T1000 (cell line): ENCODE measurements around the gene GRHPR.
"Not testable (repeated sequence)": the region's sequence is repeated elsewhere in the genome, so short reads cannot be mapped to it uniquely, and the experiment has no call there.

Source experiments
- DNase-seq: peaks from one replicate; lab custom pipeline; 2025; ENCODE audit warnings: mixed read lengths; lab: John Stamatoyannopoulos, UW

The GRHPR gene

DNA sequence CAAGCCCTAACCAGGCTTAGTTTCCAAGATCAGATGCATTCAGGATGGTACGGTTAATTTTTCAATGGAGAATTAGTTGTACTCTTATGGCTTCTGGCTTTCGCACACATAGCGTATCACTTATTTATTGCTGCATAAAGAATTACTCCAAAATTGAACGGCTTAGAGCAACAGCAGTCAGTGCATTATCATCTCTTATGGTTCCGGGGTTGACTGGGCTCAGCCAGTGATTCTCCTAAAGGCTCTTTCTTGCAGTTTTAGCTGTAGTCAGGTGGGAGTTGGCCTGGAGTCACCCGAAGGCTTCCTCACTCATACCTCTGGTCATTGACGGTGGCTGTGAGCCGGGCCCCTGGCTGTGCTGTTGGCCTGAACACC, 595 bp upstream of the GRHPR start:
- DNase-seq = no peak

GRCh38 chr9:37423508-37423907, 1.0 kb downstream of the GRHPR start:
- DNase-seq = no peak

DNA sequence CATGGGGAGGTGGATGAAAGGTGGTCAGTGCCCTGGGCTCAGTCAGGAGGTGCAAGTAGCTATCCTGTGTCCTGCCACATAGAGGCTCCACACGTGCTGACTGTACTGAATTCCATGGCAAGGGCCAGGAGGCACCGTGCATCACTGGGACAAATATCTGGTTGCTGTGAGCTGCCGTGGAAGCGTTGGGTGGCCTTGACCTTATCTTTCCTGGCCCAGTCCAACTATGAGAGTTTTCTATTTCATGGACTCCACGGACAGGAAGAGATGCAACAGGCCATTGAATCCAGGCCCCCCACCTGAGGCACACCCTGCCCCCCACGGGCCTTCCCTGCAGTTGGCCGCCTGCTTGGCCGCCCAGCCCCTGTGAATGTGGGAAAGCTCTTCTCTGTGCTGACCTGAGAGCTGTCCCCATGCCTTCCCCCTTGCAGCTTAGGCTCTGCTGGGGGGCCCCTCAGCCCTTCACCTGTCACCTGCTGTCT, 1.7 kb downstream of the GRHPR start:
- no peak for DNase-seq

- DNase-seq = no peak
Measured at GRCh38 chr9:37424686-37425297, 2.3 kb downstream of the GRHPR start.

DNA sequence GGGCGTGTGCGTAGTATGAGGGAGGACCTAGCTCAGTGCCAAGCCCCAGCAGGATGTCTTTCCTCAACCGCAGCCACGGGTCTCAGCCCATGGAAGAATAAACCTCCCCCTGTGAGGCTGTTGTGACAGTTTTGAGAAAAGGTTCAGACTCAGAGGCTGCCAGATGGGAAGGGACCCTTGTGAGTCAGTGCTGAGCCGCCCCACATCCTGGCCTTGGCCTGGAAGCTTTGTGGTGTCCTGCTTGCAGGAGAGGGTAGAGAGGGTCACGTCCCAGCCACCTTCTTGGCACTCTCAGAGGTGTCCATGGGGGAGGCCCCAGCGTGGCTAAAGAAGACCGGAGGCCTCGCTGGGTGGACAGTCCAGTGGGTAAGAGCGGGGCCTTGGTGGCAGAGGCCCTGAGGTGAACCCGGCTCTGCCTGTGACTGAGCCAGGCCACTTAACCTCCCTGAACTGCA, 2.8 kb downstream of the GRHPR start:
- no peak for DNase-seq

DNA sequence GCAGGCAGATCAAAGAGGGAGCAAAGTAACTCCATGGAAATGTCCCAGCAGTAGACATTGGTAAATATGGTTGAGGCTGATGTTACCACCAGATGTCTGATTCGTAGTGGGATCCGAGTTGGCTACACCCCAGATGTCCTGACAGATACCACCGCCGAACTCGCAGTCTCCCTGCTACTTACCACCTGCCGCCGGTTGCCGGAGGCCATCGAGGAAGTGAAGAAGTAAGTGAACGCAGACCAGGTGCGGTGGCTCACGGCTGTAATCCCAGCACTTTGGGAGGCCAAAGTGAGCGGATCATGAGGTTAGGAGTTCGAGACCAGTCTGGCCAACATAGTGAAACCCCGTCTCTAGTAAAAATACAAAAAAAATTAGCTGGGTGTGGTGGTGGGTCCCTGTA, 3.9 kb downstream of the GRHPR start:
- not testable (repeated sequence) for DNase-seq

GRCh38 chr9:37426846-37427245, 4.3 kb downstream of the GRHPR start:
- no peak for DNase-seq

DNA sequence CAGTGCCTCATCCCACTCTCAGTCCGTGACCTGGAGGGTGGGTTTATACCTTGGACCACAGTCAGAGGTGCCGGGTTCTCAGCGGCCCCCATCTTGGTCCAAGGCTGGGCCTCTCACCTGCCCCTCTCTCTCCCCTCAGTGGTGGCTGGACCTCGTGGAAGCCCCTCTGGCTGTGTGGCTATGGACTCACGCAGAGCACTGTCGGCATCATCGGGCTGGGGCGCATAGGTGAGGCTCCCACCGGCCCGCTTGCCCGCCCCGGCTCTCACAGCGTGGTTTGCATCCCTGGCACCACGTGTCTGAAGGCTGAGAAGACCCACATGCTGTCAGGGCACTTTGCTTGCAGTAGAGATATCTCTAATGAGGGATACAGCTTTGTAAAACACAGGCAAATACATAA, 5.8 kb downstream of the GRHPR start:
- DNase-seq = no peak

DNA sequence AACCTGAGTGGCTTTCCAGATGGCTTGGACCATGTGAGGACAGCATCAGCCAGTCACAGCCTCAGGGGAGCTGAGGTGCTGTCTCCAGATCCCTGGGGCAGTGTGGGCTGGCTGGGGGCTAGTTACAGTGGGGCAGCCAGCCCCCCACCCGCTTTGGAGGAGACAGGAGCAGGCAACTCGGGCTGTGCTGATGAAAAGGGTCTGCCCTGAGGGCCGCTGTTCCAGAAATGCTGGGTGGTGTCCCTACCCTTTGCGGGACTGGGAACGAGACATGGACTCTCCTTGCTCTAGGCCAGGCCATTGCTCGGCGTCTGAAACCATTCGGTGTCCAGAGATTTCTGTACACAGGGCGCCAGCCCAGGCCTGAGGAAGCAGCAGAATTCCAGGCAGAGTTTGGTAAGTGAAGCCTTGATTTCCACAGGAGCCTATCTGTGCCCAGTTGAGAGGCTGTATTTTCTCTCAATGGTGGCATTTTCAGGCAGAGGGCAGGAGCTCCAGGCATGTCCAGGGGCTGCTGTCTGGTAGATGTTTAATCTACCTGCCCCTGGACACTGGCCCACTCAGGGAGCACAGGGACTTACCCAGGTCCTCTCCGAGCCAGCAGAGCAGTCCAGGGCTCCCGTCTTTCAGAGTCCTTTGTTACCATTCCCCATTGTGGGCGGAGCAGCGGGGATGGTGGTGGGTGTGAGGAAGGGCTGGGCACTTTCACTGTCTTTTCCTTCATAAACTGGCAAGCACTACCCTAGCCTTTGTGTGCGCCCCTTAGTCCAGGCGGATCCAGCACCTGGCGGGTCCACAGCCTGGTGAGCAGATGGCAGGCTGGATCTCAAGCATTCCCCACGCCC, 7.2 kb downstream of the GRHPR start:
- no peak for DNase-seq

GRCh38 chr9:37430841-37431597, 8.5 kb downstream of the GRHPR start:
- DNase-seq = no peak

DNA sequence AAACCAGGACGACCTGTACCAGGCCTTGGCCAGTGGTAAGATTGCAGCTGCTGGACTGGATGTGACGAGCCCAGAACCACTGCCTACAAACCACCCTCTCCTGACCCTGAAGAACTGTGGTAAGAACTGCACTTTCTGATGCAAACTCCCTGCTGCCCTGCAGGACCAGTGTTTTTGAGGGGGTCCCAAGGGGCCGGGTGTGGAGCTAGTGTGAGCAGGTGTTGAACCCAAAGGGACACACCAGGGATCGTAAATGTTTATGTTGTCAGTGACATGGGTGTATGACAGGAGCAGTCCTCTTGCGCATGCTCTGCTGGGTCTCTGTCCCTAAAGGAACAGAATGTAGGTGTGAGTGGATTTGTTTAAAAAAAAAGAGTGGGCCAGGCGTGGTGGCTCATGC, 9.5 kb downstream of the GRHPR start:
- no peak for DNase-seq

- no peak for DNase-seq
Measured at GRCh38 chr9:37433867-37434371, 11.4 kb downstream of the GRHPR start.

GRCh38 chr9:37436540-37436939, 14.0 kb downstream of the GRHPR start:
- no peak for DNase-seq

GRCh38 chr9:37437010-37437409, 14.5 kb downstream of the GRHPR start:
- DNase-seq = no peak

DNA sequence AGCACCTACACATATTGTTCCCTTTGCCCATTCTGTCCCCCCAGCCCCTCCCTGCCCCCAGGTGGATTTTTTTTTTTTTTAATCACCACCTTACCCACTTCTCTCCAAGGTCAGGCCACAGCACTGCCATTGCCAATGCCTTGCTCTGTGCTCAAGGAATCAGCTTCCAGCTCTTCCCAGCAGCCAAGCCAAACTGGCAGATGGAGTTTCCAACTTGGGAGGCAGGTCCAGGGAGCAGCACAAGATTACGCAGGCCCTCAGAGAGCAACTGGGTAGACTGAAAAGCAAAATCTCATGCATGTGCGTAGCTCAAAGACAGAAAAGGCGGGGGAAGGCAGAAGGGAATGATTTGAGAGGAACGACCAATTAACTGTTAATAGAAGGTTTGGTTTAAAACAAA, 15.1 kb downstream of the GRHPR start:
- no peak for DNase-seq

GRCh38 chr9:37438359-37438758, 15.9 kb downstream of the GRHPR start:
- no peak for DNase-seq

DNA sequence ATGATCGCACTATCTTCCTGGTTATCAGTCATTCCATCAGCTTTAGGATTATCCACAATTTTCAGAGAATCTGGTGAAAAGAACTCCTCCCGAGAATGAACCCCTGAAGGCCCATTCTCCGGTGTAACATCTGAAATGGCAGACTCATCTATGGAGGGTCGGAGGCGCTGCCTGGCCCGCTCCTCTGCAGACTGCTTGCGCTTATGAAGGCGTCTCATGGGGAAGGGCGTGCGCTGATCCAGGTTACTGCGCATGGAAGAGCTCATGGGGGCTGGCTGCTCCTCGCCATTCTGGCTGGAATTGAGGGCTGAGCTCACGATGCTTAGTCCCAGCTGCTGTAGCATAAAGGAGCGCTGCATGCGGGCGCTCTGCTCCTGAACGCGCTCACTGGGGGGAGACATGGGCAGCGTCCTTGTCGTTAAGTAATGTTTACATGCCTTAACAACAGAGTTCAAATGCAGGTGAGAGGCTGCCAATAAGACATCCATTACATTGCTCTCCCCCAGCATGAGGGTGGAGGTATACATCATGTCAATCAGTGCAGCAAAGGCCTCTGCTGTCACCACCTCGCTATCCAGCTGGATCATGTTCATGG, 19.4 kb downstream of the GRHPR start:
- no peak for DNase-seq

DNA sequence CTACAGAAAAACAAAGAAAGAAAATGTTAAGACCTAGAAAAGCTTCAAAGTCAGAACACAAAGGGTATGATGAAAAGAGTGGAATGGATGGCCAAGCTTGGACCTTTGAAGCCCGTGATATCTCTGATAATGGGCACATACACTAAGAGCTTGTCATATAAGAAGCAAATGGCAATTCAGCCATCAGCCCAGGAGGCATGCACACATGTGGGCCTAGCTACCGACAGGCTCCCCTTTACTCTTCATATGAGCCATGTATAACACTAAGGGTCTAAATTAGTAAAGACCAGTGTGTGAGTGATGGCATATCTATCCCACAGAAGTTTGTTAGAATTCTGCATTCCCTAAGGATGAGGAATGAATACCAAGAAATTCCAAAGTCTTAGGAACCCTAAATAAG, 20.1 kb downstream of the GRHPR start:
- DNase-seq = no peak

DNA sequence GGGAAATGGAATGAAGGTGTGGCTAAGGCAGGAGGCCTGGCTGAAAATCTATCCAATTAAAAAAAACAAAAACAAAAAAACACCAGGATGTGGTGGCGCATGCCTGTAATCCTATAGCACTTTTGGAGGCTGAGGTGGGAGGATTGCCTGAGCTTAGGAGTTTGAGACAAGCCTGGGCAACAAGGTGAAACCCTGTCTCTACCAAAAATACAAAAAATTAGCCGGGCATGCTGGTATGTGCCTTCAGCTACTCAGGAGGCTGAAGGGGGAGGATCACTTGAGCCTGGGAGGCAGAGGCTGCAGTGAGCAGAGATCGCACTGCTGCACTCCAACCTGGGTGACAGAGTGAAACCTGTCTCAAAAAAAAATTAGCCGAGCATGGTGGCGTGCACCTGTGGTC, 21.1 kb downstream of the GRHPR start:
- DNase-seq = no peak

- no peak for DNase-seq
Measured at GRCh38 chr9:37444890-37445289, 22.4 kb downstream of the GRHPR start.

GRCh38 chr9:37445832-37446231, 23.3 kb downstream of the GRHPR start:
- DNase-seq = no peak

DNA sequence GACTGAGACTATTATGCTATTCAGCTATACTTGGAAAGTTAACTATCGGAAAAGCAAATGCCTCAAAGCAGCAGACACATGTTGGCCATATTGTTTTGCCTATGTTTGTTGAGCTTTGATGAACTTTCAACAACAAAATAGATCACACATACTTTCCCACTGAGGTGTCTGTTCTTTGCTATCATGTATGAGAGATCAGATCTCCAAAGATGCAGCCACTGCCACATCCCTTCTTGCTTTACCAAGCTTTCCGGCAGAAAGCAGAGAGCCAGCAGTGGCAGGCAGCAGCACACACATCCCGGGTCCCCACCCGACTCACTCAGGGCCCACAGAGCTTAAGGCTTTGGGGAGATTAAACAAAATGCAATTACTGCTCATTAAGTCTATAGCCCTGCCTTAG, 23.9 kb downstream of the GRHPR start:
- no peak for DNase-seq
